HepG2 (cell line): Measurements from ENCODE around the gene NCOA5. TPM values are rescaled to one million over a fixed set of nuclear protein-coding genes. Genes with fewer than 3 reads are reported as not detected.

Source experiments
- CREB3 ChIP-seq: sonication (generic); formaldehyde crosslinking; IDR thresholded peaks from 2 replicates; pipeline ENCODE4 v1.5.0; 2020; ENCODE audit warnings: missing genetic modification reagents
- GLI4 ChIP-seq: sonication (generic); formaldehyde crosslinking; IDR thresholded peaks from 2 replicates; pipeline ENCODE4 v1.5.1; 2020; ENCODE audit warnings: missing genetic modification reagents, mild to moderate bottlenecking, moderate library complexity, borderline replicate concordance
- SOX13 ChIP-seq, 3 experiments: fragments of 450-650 bp in 1 of 3; sonication (generic) in 1 of 3; formaldehyde crosslinking in 1 of 3; IDR thresholded peaks in 2 of 3; conservative IDR thresholded peaks in 1 of 3; 2 replicates each; pipeline versions ENCODE4 v1.5.0 to v1.6.1; 2016 to 2020; ENCODE audit warnings: antibody characterized with exemption in 1 of 3, mild to moderate bottlenecking in 1 of 3, missing compliant biosample characterization in 1 of 3, missing genetic modification reagents in 1 of 3, moderate library complexity in 1 of 3
- TGIF2 ChIP-seq: IDR thresholded peaks from 2 replicates; pipeline ENCODE4 v1.6.1; 2016; ENCODE audit warnings: control low read depth, missing compliant biosample characterization
- U2AF1 ChIP-seq: fragments of 200-400 bp; formaldehyde crosslinking; optimal IDR thresholded peaks from 2 replicates; pipeline ENCODE3; 2017; ENCODE audit warnings: mild to moderate bottlenecking, low read depth, low read length
- ZNF142 ChIP-seq: sonication (generic); formaldehyde crosslinking; IDR thresholded peaks from 2 replicates; pipeline ENCODE4 v1.4.0; 2020; ENCODE audit warnings: missing genetic modification reagents
- ZNF652 ChIP-seq: IDR thresholded peaks from 2 replicates; pipeline ENCODE4 v1.6.1; 2016; ENCODE audit warnings: low read depth, borderline replicate concordance
- ZNF780A ChIP-seq: sonication (generic); formaldehyde crosslinking; IDR thresholded peaks from 2 replicates; pipeline ENCODE4 v1.8.0; 2022; ENCODE audit warnings: mild to moderate bottlenecking, missing genetic modification reagents, moderate library complexity
- ZNF781 ChIP-seq: sonication (generic); formaldehyde crosslinking; IDR thresholded peaks from 2 replicates; pipeline ENCODE4 v1.5.1; 2020; ENCODE audit warnings: borderline replicate concordance, mild to moderate bottlenecking, missing genetic modification reagents; ENCODE audit errors: not compliant biosample characterization
- ZNF816 ChIP-seq: sonication (generic); formaldehyde crosslinking; IDR thresholded peaks from 2 replicates; pipeline ENCODE4 v1.8.0; 2022; ENCODE audit warnings: missing genetic modification reagents, mild to moderate bottlenecking, borderline replicate concordance
- polyA plus RNA-seq, 8 experiments: library from polyadenylated mRNA; depleted of rRNA in 3 of 8; stranded (reverse) in 7 of 8; unstranded in 1 of 8; fragments of >200 nt; fragmentation: Illumina TruSeq in 4 of 8; extraction: Trizol in 4 of 8; gene quantifications; 2 replicates each; pipeline versions ENCODE4 v1.2.1 to v1.2.3, GENCODE V29; 2011 to 2016; ENCODE audit warnings: low read depth in 4 of 8, missing spikeins in 1 of 8, mixed read lengths in 1 of 8; ENCODE audit not compliant: insufficient read depth in 1 of 8
- total RNA-seq, 5 experiments: library from RNA; depleted of rRNA; stranded (reverse); fragments of >200 nt; fragmentation: Illumina TruSeq; extraction: Trizol; gene quantifications; 2 replicates each; pipeline ENCODE4 v1.2.3, GENCODE V29; 2016; ENCODE audit warnings: low read depth in 1 of 5
- TF ChIP-seq, protein P1 (sequence below): sonication (generic); formaldehyde crosslinking; IDR thresholded peaks from 2 replicates; pipeline ENCODE4 v1.4.0; 2020; ENCODE audit warnings: mild to moderate bottlenecking, low read depth, missing genetic modification reagents
- TF ChIP-seq, protein P2 (sequence below): IDR thresholded peaks from 2 replicates; pipeline ENCODE4 v1.6.1; 2016; ENCODE audit warnings: control low read depth
- TF ChIP-seq, protein P3 (sequence below), 2 experiments: sonication (generic) in 1 of 2; formaldehyde crosslinking in 1 of 2; IDR thresholded peaks; 2 replicates each; pipeline versions ENCODE4 v1.6.1 to v1.9.0; 2014 to 2022; ENCODE audit warnings: antibody characterized with exemption in 1 of 2, borderline replicate concordance in 1 of 2, inconsistent platforms in 1 of 2, low read depth in 1 of 2, missing genetic modification reagents in 1 of 2

Gene NCOA5
- total and polyA plus RNA-seq, 2 of the 13 experiments (the other 11 are each of a cell fraction or from before 2014, with no cell fraction given) = 16.5 to 28.4 TPM

- no peak for TF ChIP-seq ZNF142 (CRISPR knock-in tag)
- TF ChIP-seq CREB3 = no peak
- TF ChIP-seq, protein P1, sequence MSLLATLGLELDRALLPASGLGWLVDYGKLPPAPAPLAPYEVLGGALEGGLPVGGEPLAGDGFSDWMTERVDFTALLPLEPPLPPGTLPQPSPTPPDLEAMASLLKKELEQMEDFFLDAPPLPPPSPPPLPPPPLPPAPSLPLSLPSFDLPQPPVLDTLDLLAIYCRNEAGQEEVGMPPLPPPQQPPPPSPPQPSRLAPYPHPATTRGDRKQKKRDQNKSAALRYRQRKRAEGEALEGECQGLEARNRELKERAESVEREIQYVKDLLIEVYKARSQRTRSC (CRISPR knock-in tag) = no peak
- TF ChIP-seq SOX13 (IDR thresholded peaks at IDR 0.05) = no peak
- no peak for TF ChIP-seq SOX13 (CRISPR knock-in tag; conservative IDR thresholded peaks at IDR 0.05 in 1 of 2, IDR thresholded peaks at IDR 0.05 in 1 of 2)
- TF ChIP-seq, protein P2, sequence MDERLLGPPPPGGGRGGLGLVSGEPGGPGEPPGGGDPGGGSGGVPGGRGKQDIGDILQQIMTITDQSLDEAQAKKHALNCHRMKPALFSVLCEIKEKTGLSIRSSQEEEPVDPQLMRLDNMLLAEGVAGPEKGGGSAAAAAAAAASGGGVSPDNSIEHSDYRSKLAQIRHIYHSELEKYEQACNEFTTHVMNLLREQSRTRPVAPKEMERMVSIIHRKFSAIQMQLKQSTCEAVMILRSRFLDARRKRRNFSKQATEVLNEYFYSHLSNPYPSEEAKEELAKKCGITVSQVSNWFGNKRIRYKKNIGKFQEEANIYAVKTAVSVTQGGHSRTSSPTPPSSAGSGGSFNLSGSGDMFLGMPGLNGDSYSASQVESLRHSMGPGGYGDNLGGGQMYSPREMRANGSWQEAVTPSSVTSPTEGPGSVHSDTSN (CRISPR knock-in tag) = 0 out of 2 replicates have a peak, but pooled peaks have one; percentile 25
- no peak; the same call in 1 of the 2 replicates for TF ChIP-seq GLI4
- TF ChIP-seq TGIF2 = no peak
- no peak for TF ChIP-seq ZNF781
- no peak for TF ChIP-seq ZNF780A (CRISPR knock-in tag)
- TF ChIP-seq U2AF1 = no peak
- TF ChIP-seq, protein P3, sequence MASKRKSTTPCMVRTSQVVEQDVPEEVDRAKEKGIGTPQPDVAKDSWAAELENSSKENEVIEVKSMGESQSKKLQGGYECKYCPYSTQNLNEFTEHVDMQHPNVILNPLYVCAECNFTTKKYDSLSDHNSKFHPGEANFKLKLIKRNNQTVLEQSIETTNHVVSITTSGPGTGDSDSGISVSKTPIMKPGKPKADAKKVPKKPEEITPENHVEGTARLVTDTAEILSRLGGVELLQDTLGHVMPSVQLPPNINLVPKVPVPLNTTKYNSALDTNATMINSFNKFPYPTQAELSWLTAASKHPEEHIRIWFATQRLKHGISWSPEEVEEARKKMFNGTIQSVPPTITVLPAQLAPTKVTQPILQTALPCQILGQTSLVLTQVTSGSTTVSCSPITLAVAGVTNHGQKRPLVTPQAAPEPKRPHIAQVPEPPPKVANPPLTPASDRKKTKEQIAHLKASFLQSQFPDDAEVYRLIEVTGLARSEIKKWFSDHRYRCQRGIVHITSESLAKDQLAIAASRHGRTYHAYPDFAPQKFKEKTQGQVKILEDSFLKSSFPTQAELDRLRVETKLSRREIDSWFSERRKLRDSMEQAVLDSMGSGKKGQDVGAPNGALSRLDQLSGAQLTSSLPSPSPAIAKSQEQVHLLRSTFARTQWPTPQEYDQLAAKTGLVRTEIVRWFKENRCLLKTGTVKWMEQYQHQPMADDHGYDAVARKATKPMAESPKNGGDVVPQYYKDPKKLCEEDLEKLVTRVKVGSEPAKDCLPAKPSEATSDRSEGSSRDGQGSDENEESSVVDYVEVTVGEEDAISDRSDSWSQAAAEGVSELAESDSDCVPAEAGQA (IDR thresholded peaks at IDR 0.05; ENCODE audit: low read depth) = no peak
- TF ChIP-seq, protein P3 (CRISPR knock-in tag; IDR thresholded peaks at IDR 0.05; ENCODE audit: borderline replicate concordance) = no peak
- no peak for TF ChIP-seq ZNF816 (CRISPR knock-in tag)
- no peak for TF ChIP-seq ZNF652 (CRISPR knock-in tag)
Observed at GRCh38 chr20:46089167-46089416, 670 bp downstream of the NCOA5 start (continued).
